Measurements from ENCODE around the gene TMEM220.

DNA sequence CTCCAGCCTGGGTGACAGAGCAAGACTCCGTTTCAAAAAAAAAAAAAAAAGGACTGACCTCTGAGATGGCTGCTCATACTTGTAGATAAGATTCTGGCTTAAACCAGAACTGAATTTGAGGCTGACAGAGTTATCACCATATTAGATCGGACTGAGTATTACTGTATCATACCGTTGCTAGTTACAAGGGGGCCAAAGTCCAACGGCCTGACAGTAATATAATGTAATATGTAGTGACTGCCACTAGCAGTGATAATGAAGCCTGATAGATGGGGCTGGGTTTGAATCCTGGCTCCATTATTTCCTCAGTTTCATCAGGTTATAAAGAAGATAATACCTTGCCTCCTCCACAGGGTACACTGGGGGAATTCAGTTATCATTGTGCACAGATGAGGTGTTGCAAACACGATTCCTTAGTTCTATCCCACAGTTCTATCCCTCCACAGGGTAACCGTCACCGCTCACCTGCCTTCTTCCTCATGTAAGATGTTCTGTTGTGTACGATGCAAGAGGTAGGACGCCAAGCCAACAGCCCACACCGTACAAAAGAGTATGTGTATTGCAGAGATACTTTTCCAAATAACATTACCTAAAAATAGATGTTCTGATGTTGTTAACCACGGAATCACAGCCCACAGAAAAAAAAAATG, 5.2 kb downstream of the TMEM220 start:
- TF ChIP-seq EZH2phosphoT487 (IDR thresholded peaks at IDR 0.05; ENCODE audit: borderline replicate concordance) (no peak), FOSL1 (IDR thresholded peaks at IDR 0.05; ENCODE audit: low read depth) (no peak), POLR2AphosphoS5 (IDR thresholded peaks at IDR 0.05; ENCODE audit: low read depth, low read length) (no peak), TCF7L2 (IDR thresholded peaks at IDR 0.05; ENCODE audit: borderline replicate concordance, extremely low read depth, insufficient read depth, insufficient read length) (no peak), POLR2A (IDR thresholded peaks at IDR 0.05; ENCODE audit: borderline replicate concordance, extremely low read depth, insufficient read depth, insufficient read length) (no peak), EZH2 (IDR thresholded peaks at IDR 0.05) (no peak), ZNF274 (IDR thresholded peaks at IDR 0.05; ENCODE audit: low read depth, low read length) (no peak), SP1 (IDR thresholded peaks at IDR 0.05; ENCODE audit: low read depth) (no peak)
- TF ChIP-seq, protein P1, sequence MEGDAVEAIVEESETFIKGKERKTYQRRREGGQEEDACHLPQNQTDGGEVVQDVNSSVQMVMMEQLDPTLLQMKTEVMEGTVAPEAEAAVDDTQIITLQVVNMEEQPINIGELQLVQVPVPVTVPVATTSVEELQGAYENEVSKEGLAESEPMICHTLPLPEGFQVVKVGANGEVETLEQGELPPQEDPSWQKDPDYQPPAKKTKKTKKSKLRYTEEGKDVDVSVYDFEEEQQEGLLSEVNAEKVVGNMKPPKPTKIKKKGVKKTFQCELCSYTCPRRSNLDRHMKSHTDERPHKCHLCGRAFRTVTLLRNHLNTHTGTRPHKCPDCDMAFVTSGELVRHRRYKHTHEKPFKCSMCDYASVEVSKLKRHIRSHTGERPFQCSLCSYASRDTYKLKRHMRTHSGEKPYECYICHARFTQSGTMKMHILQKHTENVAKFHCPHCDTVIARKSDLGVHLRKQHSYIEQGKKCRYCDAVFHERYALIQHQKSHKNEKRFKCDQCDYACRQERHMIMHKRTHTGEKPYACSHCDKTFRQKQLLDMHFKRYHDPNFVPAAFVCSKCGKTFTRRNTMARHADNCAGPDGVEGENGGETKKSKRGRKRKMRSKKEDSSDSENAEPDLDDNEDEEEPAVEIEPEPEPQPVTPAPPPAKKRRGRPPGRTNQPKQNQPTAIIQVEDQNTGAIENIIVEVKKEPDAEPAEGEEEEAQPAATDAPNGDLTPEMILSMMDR (IDR thresholded peaks at IDR 0.05 in 2 of 3, conservative IDR thresholded peaks at IDR 0.05 in 1 of 3; ENCODE audit: borderline replicate concordance in 1 of 3, insufficient read depth in 1 of 3, low read depth in 2 of 3, low read length in 2 of 3) = no peak
- TF ChIP-seq, protein P2, sequence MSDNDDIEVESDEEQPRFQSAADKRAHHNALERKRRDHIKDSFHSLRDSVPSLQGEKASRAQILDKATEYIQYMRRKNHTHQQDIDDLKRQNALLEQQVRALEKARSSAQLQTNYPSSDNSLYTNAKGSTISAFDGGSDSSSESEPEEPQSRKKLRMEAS (IDR thresholded peaks at IDR 0.05) = no peak
